Colon (tissue), 2 donors: ENCODE results near the gene PLEKHG5.

Source experiments
- FAIRE-seq: peaks from 2 replicates; lab custom pipeline; 2012; peaks lifted over from hg19 to GRCh38; lab: Jason Lieb, UNC
- donor health status: control.
- donor health status: control.

PLEKHG5 gene

GRCh38 chr1:6491480-6491962 lies at the start of gene PLEKHG5:
Gene PLEKHG5, minus strand, starts transcription at chr1:6491667. Its CDS starts 14,096 bp downstream, at chr1:6477571.
- FAIRE-seq: no peak

GRCh38 chr1:6538956-6539355 lies 47.5 kb upstream of the PLEKHG5 start:
- FAIRE-seq: no peak

- FAIRE-seq: no peak
Measured at GRCh38 chr1:6536291-6536690, 44.8 kb upstream of the PLEKHG5 start.

GRCh38 chr1:6535214-6535613 lies 43.7 kb upstream of the PLEKHG5 start:
- no peak for FAIRE-seq

- no peak for FAIRE-seq
Measured at GRCh38 chr1:6534248-6534822, 42.9 kb upstream of the PLEKHG5 start.

GRCh38 chr1:6531996-6532395 lies 40.5 kb upstream of the PLEKHG5 start:
- FAIRE-seq: no peak

GRCh38 chr1:6530504-6531160 lies 39.2 kb upstream of the PLEKHG5 start:
- FAIRE-seq: no peak

- no peak for FAIRE-seq
Measured at GRCh38 chr1:6528492-6528891, 37.0 kb upstream of the PLEKHG5 start.

GRCh38 chr1:6526316-6526715 lies 34.8 kb upstream of the PLEKHG5 start:
- FAIRE-seq: no peak

GRCh38 chr1:6523566-6523965 lies 32.1 kb upstream of the PLEKHG5 start:
- FAIRE-seq: no peak

- FAIRE-seq: no peak
Measured at GRCh38 chr1:6521536-6521935, 30.1 kb upstream of the PLEKHG5 start.

- no peak for FAIRE-seq
Measured at GRCh38 chr1:6519935-6520671, 28.6 kb upstream of the PLEKHG5 start.

- no peak for FAIRE-seq
Measured at GRCh38 chr1:6519491-6519934, 28.0 kb upstream of the PLEKHG5 start.

- no peak for FAIRE-seq
Measured at GRCh38 chr1:6517435-6517851, 26.0 kb upstream of the PLEKHG5 start.

GRCh38 chr1:6515771-6516170 lies 24.3 kb upstream of the PLEKHG5 start:
- FAIRE-seq: no peak

- no peak for FAIRE-seq
Measured at GRCh38 chr1:6513320-6513801, 21.9 kb upstream of the PLEKHG5 start.

GRCh38 chr1:6512908-6513280 lies 21.4 kb upstream of the PLEKHG5 start:
- FAIRE-seq: no peak

GRCh38 chr1:6512245-6512907 lies 20.9 kb upstream of the PLEKHG5 start:
- no peak for FAIRE-seq

- no peak for FAIRE-seq
Measured at GRCh38 chr1:6511561-6512244, 20.2 kb upstream of the PLEKHG5 start.

GRCh38 chr1:6511056-6511455 lies 19.6 kb upstream of the PLEKHG5 start:
- no peak for FAIRE-seq

- FAIRE-seq: no peak
Measured at GRCh38 chr1:6510493-6510892, 19.0 kb upstream of the PLEKHG5 start.

- no peak for FAIRE-seq
Measured at GRCh38 chr1:6509919-6510291, 18.4 kb upstream of the PLEKHG5 start.
